NCI-H2196 treated with DMSO at 0.1 percent for 48 hours (cell line): ENCODE results near the gene NFATC3.

Experiments
- DNase-seq: peaks from one replicate; lab custom pipeline; 2025; ENCODE audit not compliant: unreplicated experiment; lab: John Stamatoyannopoulos, UW

Gene NFATC3

DNA sequence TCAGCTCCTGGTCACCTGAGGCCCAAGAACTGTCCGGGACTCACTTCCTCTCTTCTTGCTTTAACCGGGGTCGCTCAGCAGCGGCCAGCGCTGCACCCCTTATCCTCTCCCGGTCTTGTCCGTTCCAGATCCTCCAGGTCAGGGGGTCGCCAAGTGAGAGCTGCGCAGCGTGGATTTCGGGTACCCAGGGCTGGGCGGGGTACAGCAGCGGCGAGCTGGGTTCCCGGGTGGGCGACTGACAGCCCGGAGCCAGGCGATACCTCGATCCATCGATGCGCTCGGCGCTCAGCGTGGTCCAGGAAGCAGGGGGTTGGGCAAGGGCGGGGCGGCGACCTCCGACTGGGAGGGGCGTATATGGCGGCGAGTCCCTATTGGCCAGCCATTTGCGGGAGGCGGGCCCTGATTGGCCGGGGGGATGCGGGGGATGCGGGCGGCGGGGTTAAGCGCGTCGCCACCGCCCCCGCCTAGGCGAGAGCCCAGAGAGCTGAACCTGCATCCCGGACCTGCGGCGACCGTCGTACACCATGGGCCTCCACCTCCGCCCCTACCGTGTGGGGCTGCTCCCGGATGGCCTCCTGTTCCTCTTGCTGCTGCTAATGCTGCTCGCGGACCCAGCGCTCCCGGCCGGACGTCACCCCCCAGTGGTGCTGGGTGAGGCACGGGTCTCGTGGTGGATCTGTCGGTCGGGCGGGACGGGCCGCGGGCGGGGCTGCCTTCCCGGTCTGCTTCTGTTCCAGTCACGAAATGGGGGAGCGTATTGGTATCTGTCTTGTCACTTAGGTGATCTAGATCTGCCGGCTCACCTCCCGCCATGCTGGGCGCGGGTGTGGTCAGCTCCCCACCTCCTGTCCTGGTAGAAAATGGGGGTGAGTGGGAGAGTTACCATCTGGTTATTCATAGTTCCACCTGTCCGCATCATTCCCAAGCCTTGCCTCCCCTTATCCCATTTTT is 160.0 kb downstream of the NFATC3 start, which contains the start of gene PLA2G15:
PLA2G15 (plus strand) TSS at position 471 of the 951 bp plus-strand sequence; CDS start at position 525, 54 bp downstream.
- peak; percentile 30 for DNase-seq

DNA sequence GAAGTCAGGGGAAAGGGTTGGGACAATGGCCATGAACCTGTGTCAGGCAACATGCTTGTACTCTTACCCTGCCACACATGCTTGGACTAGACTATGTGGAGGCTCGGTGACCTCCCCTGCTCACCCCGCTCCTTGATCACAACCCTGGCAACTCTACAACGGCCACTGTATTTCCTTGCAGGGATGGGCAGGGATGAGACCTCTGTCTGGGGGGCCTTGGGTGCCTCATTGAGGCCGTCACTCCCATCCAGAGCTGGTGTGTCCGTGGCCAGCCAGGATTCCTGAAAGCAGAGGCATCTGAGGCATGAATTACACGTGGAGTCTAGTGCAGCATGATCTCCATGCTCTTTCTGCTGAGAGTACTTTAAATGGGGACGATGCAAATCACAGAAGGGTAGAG is 161.0 kb downstream of the NFATC3 start:
- no peak for DNase-seq

GRCh38 chr16:68246666-68247065 is 161.5 kb downstream of the NFATC3 start:
- DNase-seq = no peak

DNA sequence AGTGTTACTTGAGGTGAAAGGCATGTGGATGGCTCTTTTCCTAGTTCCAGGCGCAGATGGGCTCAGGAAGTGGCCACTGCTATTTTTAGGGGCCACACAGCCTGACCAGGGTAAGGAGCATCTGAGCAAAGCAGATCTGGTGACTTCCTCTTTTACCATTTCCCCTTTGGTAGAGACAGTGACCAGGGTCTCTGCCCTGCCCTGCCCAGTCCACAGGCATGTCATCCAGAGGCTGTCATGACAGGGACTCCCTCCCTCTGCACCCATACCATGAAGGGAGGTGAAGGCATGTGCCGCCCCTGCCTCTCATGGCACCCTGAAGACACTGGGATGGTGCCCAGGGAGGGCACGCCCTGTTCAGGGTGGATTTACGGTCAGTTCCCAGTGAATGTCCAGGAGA is 162.2 kb downstream of the NFATC3 start:
- DNase-seq = no peak

GRCh38 chr16:68247932-68248331 is 162.8 kb downstream of the NFATC3 start:
- DNase-seq = no peak

DNA sequence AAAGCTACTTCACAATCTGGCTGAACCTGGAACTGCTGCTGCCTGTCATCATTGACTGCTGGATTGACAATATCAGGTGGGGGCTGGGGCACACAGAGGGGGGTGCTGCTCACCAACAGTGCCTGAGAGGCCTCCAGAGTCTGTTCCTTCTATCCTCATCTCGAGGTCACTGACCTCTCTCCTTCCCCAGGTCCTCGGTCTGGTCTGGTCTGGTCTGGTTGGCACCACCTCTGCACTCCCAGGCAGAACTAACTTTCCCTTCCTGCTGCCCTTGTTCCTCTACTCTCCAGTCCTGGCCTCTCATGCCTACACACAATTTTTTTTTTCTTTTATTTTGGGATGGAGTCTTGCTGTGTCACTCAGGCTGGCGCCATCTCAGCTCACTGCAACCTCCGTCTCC is 164.2 kb downstream of the NFATC3 start:
- DNase-seq = no peak

DNA sequence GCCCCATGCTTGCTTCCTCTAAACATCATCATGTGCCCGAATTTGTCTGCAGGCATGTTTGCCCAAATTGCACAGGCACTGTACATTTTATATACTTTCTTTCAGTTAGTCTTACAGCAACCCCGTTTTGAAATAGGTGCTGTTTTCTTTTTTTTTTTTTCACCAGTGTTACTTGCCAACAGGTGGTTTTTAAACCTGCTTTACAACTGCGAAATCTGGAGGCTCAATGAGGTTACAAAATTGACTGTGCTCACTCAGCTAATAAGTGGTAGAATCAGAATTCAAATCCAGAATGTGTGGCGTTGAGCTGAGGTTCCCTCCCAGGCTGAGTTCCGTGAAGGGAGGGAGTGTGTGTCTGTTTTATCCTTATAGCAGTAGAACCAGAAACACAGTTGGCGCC is 165.8 kb downstream of the NFATC3 start:
- no peak for DNase-seq

- no peak for DNase-seq
Measured at GRCh38 chr16:68251832-68252231, 166.7 kb downstream of the NFATC3 start.

GRCh38 chr16:68252383-68252782 is 167.2 kb downstream of the NFATC3 start:
- DNase-seq = no peak

DNA sequence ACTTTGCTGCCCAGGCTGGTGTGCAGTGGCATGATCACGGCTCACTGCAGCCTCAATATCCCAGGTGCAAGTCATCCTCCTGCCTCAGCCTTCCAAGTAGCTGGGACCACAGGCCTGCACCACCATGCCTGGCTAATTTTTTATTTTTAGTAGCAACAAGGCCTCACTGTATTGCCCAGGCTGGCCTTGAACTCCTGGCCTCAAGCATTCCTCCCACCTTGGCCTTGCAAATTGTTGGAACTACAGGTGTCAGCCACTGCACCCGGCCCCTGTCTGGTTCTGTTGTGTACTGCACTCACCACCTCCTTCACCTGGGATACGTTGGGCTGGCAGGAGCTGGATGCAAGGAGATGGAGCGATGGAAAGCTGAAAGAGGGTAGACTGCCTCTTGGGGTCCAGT is 168.6 kb downstream of the NFATC3 start:
- no peak for DNase-seq

GRCh38 chr16:68255712-68256111 is 170.5 kb downstream of the NFATC3 start:
- no peak for DNase-seq

DNA sequence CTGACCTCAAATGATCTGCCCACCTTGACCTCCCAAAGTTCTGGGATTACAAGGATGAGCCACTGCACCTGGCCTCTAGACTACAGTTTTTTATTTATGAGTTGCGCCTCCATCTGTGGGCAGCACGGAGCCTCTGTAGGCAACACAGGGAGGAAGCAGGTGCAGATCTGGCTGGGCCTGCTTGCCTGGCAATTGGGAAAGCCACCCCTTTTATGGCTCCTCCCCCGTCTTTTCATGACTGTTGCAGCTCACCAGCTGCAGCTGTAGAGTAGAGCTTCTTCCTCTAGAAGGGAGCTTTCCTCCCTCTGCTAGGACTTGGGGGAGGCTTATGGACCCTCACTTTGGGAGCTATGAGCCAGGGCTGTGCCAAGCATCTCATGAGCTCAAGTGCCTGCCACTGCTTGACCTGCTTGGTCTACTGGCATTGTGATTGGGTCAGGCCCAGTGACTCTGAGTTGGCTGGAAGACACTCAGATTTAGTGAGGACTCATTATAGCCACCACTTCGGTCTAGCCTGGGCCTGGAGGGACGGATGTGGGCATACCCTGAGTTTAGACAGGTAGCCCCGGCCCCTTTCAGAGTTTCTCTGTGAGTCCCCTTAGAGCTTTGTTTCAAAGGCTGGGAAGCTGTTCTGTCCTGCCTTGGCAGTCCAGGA is 172.2 kb downstream of the NFATC3 start:
- peak; percentile 52 for DNase-seq

DNA sequence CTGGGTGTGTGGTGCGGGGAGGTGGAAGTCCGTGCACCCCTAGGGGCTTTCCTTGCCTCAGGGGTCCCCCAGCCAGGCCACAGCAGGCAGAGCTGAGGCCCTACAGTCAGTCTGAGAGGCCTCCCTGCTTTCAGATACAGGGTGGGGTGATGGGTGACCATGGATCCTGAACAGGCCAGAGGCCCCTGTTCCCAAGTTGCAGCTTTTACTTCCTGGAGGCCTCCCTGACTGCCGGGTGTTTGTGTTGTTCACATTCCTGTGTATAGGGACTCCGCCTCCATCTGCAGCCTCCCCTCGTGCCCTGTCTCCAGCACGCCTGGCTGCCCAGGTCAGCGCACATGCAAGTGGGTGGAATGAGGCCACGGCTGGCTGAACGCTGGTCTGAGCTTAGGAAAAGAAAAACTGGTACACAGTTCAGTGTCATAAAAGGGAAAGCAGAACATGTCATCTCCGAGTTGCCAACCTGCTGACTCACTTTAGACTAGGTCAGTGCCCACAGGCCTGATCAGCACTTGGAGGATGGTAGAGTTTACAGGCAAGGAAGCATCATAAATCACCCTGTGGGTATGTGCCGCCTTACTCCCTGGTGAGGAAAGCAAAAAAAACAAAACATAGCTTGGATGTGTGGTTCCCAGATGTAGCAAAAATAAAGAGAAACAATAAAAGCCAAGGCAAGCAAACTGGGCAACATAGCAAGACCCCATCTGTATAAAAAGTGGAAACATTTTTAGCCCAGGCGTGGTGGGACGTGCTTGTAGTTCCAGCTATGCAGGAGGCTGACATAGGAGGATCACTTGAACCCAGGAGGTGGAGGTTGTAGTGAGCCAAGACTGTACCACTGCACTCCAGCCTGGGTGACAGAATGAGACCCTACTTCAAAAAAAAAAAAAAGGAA is 173.0 kb downstream of the NFATC3 start:
- no peak for DNase-seq

GRCh38 chr16:68259007-68259825 is 174.0 kb downstream of the NFATC3 start:
- no peak for DNase-seq

DNA sequence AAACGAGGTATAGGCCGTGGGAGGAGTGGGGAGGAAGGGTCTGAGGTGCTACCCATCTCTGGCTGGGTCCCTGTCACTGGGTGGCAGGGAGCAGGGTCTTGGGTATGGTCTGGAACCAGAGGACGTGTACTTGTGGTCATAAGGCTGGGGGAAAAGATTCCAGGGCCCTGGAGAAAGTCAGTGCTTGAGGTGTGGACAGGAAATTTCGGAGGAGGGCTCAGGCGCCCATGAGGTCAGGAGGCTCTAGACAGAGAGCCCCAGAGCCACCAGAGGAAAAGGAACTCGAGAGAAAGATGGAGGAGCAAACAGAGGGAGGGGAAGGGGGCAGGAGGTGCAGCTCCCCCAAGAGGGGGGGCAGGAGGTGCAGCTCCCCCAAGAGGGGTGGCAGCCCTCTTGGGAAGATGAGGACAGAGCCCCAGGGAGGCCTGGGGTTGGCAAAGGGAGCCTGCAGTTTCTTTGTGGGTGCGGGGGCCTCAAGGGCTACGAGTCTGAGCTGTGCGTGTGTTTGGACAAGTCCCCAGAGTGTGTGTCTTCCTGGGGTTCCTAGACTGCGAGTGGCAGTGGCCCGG is 178.5 kb downstream of the NFATC3 start:
- DNase-seq = no peak

DNA sequence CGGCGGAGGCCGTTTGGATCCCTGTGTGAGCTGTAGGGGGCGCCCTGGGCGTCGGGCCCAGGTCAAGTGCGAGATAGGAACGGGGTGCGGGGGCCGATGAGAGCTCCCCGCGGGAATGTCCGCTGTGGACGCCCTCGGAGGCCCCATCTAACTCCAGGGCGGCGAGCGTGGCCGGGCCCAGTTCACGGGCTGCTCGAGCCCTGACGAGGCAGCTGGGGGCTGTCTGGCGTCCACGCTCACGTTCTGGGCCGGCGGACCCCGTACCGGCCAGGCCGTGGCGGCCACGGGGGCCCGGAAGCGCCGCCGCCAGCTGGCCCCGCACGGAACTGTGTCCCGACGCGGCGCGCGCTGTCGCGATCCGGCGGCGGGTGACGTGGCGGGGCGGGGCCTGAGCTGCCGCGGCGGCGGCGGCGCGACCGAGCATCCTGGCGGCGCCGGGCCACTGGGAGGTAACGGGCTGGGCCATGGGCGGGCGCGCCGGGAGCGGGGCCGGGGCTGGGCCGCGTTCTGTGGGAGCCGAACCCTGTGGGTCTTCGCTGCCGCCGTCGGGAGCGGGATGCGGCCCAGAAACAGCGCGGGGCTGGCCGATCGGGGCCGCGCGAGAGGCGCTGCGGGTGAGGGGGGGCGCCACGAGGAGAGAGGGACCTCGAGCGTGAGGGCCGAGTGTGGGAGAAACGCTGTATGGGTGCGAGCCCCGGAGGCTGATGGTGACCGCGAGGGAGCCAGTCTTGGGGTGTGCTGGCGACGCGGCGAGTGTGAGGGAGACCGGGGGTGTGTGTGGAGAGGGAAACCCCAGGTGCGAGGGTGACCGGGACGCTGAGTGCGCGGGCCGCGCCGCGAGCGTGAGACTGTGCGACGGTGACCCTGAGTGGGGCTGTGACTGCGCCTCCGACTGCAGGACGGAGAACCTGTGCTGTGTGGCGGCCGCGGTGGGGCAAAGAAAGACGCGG is 179.2 kb downstream of the NFATC3 start, which contains the start of gene SLC7A6:
SLC7A6 (plus strand) TSS at position 399 of the 950 bp plus-strand sequence. CDS start 10,201 bp downstream, outside the sequence.
- DNase-seq = no peak

DNA sequence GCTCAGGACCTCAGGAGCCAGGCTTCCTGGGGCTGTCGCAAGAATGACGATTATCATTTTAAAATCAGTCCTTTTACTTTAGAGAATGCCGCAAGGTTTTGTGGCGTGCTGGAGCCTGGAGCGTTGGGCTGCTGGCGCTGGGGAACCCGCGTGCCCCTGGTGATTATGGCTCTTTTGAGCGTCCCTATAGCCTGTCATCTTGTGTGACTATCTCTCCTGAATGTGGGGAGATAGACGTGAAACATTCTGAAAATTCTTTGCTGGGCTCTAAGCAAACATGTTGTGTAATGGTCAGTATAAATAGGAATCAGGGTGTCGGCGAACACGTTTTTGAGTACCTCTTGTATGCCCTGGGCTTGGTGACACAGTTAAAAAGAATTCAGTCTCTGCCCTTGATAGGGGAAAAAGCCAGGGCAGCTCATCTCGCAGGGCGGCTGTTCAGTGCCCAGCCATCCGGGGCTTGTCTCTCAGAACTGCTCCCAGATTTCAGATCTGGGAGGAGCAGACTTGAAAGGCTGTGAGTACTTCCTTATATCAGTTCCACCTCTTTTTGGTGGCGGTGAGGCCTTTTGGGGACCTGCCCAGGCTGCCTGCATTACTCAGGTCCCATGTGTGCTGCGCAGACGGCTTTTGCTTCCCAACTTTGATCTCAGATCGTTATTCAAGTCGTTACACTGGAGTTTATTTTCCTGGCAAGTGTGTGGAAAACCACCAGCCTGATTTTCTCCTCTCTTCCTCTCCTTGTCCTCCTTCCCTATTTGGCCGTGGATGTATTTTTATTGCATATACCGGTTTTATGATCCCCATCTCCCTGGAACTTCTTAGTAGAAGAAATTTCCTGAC is 180.1 kb downstream of the NFATC3 start:
- DNase-seq = no peak
